Mononuclear cell (primary cell): ENCODE measurements around the gene ZNF768. TPM values are rescaled to one million over a fixed set of nuclear protein-coding genes. Genes with fewer than 3 reads are reported as not detected.

Source experiments
- H3K27me3 ChIP-seq: 2 replicates; pipeline ENCODE4 v1.6.0; 2011; ENCODE audit warnings: low read length, control low read depth; ENCODE audit not compliant: insufficient read depth
- H3K4me1 ChIP-seq: 2 replicates; pipeline ENCODE4 v1.5.1; 2011; ENCODE audit warnings: mild to moderate bottlenecking, low read length, control low read depth; ENCODE audit not compliant: insufficient read depth
- H3K4me3 ChIP-seq: 2 replicates; pipeline ENCODE4 v1.5.1; 2011; ENCODE audit warnings: mild to moderate bottlenecking, low read length, moderate library complexity
- H3K9me3 ChIP-seq: 2 replicates; pipeline ENCODE4 v1.5.1; 2011; ENCODE audit warnings: low read depth, mild to moderate bottlenecking, control low read depth, low read length
- total RNA-seq: library from RNA; depleted of rRNA; stranded (reverse); fragments of >200 nt; gene quantifications from one replicate; pipeline ENCODE4 v1.2.3, GENCODE V29; 2012

Gene ZNF768
- total RNA-seq, 1 donor = 5.7 TPM

GRCh38 chr16:30561089-30561816, 34.9 kb upstream of the ZNF768 start:
- H3K4me3 ChIP-seq = peak overlapping the region; percentile 47
- H3K27me3 ChIP-seq = no peaks in the 10 kb centered on the region
- no peaks in the 10 kb centered on the region for H3K9me3 ChIP-seq
- H3K4me1 ChIP-seq = peaks cover 51% of the 10 kb centered on the region

GRCh38 chr16:30559690-30560089, 33.3 kb upstream of the ZNF768 start:
- no peaks in the 10 kb centered on the region for H3K27me3 ChIP-seq
- peaks cover 55% of the 10 kb centered on the region for H3K4me1 ChIP-seq
- no peaks in the 10 kb centered on the region for H3K9me3 ChIP-seq
- H3K4me3 ChIP-seq = no peak overlapping the region

GRCh38 chr16:30558789-30559377, 32.5 kb upstream of the ZNF768 start:
- H3K9me3 ChIP-seq = no peaks in the 10 kb centered on the region
- peak overlapping the region; percentile 67 for H3K4me3 ChIP-seq
- peaks cover 56% of the 10 kb centered on the region for H3K4me1 ChIP-seq
- H3K27me3 ChIP-seq = no peaks in the 10 kb centered on the region

DNA sequence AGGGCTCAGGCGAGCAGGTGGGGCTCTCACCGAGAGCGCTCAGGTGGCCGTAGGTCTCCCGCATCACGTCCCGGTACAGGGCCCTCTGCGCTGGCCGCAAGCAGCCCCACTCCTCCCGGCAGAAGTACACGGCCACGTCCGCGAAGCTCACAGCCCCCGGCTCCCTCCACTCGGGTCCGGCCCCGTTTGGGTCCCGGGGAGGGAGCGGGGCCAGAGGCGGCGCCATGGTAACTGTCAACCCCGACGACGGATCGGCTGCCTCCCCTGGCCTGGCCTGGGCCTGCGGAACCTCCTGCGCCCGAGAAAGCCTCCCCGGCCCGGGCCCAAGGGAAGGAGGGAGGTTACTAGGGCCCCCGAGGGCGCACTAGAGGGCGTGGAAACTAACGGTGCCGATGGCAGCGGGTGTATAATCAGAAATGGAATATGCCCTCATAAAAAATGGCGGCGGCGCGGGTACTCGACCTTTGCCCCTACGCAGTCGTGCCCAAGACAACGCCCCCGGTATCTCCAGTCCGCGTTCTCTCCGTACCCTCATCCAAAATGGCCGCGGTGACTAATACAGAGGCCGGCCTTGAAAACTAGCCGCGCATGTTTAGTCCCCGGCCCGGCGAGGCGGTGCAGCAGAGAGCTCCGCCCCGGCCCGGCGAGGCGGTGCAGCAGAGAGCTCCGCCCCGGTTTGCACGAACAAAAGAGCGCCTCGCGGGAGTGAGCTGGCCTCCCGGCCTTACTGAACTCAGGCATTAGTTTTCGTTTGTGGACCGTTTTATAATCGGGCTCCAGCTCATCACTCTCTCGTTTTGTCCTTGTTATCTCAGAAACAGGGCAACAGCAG, 31.8 kb upstream of the ZNF768 start, which contains the start of gene ZNF764:
ZNF764 (minus strand) TSS at position 418 of the 832 bp plus-strand sequence; CDS start at position 226, 192 bp downstream.
- H3K27me3 ChIP-seq = no peaks in the 10 kb centered on the region
- peak within 1 kb of the TSS; percentile 67 for H3K4me3 ChIP-seq
- H3K4me1 ChIP-seq = peaks cover 63% of the 10 kb centered on the region
- H3K9me3 ChIP-seq = no peaks in the 10 kb centered on the region

DNA sequence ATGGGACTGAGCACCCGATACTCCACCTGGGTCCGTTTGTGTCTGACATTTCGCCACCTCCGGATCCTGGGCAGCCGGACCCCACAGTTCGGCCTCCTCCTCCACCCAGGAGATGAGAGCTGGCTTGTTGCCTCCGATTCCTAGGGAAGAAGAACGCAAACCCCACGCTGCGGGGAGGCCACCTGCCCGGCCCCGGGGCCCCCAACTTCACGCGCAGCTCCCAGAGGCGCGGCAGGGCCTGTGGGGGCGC, 31.3 kb upstream of the ZNF768 start:
- H3K4me1 ChIP-seq = peaks cover 69% of the 10 kb centered on the region
- H3K9me3 ChIP-seq = no peaks in the 10 kb centered on the region
- peak overlapping the region; percentile 67 for H3K4me3 ChIP-seq
- H3K27me3 ChIP-seq = no peaks in the 10 kb centered on the region

DNA sequence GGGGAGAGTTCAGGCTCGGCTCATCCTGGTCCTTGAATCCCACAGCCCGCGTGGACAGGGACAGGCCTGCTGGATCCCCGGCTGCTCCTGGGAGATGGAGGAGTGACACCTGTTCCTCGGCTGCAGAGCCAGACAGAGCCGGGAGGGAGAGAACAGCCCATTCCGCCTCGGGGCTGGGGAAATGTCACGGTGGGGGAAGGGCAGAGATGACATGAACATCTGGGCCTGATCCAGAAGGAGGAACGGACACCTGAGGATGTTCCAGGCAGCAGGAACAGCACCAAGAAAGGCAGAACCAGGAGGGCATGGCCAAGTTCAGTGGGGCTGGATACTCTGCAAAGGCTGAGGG, 29.7 kb upstream of the ZNF768 start:
- Histone ChIP-seq H3K9me3 (no peaks in the 10 kb centered on the region), H3K4me1 (peaks cover 70% of the 10 kb centered on the region), H3K4me3 (no peak overlapping the region), H3K27me3 (no peaks in the 10 kb centered on the region)

DNA sequence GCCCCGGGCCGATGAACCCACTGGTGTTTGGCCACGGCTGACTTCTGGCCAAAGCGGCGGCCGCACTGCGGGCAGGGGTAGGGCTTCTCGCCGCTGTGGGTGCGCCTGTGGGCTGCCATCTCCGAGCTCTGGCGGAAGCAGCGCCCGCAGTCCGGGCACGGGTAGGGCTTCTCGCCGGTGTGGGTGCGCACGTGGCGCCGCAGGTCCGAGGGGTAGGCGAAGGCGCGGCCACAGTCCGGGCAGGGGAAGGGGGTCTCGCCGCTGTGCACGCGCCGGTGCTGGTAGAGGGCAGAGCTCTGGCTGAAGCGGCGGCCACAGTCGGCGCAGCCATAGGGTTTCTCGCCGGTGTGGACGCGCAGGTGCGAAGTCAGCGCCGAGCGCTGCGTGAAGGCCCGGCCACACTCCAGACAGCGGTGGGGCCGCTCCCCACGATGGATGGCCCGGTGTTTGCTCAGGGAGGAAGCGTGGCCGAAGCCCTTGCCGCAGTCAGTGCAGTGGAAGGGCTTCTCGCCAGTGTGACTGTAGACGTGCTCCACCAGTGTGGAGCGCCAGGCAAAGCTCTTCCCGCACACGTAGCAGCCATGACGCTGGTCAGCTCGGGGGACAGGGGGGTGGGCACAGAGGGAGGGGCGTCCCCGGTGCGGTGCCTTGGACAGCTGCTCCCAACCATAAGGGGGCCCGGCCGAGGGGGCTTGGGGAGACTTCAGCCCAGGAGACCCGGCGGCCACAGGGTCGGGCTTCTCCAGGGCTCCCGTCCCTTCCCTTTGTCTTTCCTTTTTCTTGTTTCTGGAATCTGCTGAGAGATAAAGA, 29.2 kb upstream of the ZNF768 start:
- no peaks in the 10 kb centered on the region for H3K9me3 ChIP-seq
- H3K4me1 ChIP-seq = peaks cover 66% of the 10 kb centered on the region
- H3K4me3 ChIP-seq = no peak overlapping the region
- H3K27me3 ChIP-seq = no peaks in the 10 kb centered on the region

- H3K4me3 ChIP-seq = no peak overlapping the region
- no peaks in the 10 kb centered on the region for H3K9me3 ChIP-seq
- H3K27me3 ChIP-seq = no peaks in the 10 kb centered on the region
- H3K4me1 ChIP-seq = peaks cover 61% of the 10 kb centered on the region
These were observed 28.4 kb upstream of the ZNF768 start for GRCh38 chr16:30554557-30555314.

GRCh38 chr16:30553393-30553899, 27.1 kb upstream of the ZNF768 start:
- Histone ChIP-seq H3K27me3 (no peaks in the 10 kb centered on the region), H3K4me3 (no peak overlapping the region), H3K9me3 (no peaks in the 10 kb centered on the region), H3K4me1 (peaks cover 48% of the 10 kb centered on the region)

DNA sequence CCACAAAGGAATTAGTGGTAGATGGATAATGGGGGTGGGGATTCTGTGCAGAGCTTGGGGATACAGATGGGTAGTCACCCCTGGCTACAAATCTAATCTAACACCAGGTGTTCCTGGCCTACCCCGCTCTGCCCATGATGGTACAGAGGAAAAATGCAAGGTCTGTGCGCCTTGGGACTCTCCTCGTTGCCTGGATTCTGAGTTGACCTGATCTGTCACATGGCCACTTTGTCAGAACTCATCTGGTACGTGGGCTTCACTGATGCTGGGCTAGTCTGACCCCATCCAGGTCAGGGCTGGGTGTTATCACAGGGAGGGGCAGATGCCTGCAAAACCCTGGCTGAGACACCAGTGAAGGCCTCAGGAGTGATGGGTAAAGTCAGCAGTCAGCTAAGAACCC, 26.6 kb upstream of the ZNF768 start:
- Histone ChIP-seq H3K4me3 (no peak overlapping the region), H3K9me3 (no peaks in the 10 kb centered on the region), H3K27me3 (no peaks in the 10 kb centered on the region), H3K4me1 (peaks cover 48% of the 10 kb centered on the region)

- Histone ChIP-seq H3K4me1 (peaks cover 38% of the 10 kb centered on the region), H3K27me3 (no peaks in the 10 kb centered on the region), H3K9me3 (no peaks in the 10 kb centered on the region), H3K4me3 (no peak overlapping the region)
These were observed 25.4 kb upstream of the ZNF768 start for GRCh38 chr16:30551781-30552180.

- Histone ChIP-seq H3K9me3 (no peaks in the 10 kb centered on the region), H3K27me3 (no peaks in the 10 kb centered on the region), H3K4me1 (peaks cover 36% of the 10 kb centered on the region), H3K4me3 (no peak overlapping the region)
These were observed 22.3 kb upstream of the ZNF768 start for GRCh38 chr16:30548416-30549253.

DNA sequence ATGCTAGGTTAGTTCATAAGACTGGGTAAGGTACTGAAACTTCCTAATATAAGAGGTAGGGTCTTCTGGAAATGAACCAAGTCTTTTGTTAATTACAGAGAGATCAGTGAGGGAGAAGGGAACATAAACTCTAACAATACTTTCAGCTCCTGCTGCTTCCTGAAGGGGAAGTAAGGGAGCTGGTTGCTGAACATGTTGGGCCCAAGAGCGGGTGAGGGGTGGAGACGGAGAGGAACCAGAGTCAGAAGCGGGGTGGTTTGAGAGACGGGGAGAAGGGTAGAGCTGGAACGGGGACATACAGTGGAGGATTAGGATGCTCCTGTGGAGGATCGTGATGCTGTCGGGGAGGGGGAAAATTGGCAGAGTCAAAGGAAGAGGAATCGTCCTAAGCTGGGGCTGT, 19.7 kb upstream of the ZNF768 start:
- H3K9me3 ChIP-seq = no peaks in the 10 kb centered on the region
- H3K4me1 ChIP-seq = peaks cover 13% of the 10 kb centered on the region
- no peak overlapping the region for H3K4me3 ChIP-seq
- no peaks in the 10 kb centered on the region for H3K27me3 ChIP-seq
